ENCODE results near the gene CAMKK1.

CAMKK1 gene

GRCh38 chr17:3895354-3895753 lies 2.5 kb upstream of the CAMKK1 start:
- no peak for DNase-seq

GRCh38 chr17:3894911-3895343 lies 2.1 kb upstream of the CAMKK1 start:
- DNase-seq, result no peak

- DNase-seq, result no peak
Observed at GRCh38 chr17:3894188-3894587, 1.3 kb upstream of the CAMKK1 start.

- no peak for DNase-seq
Observed at GRCh38 chr17:3893720-3894116, 865 bp upstream of the CAMKK1 start.

GRCh38 chr17:3892095-3892998 lies 506 bp downstream of the CAMKK1 start:
- no peak for DNase-seq

GRCh38 chr17:3891626-3892094 lies 1.2 kb downstream of the CAMKK1 start:
- no peak for DNase-seq

GRCh38 chr17:3890878-3891219 lies 2.0 kb downstream of the CAMKK1 start:
- no peak for DNase-seq

GRCh38 chr17:3890082-3890877 lies 2.6 kb downstream of the CAMKK1 start:
- DNase-seq, result no peak

- no peak for DNase-seq
Observed at GRCh38 chr17:3889325-3890012, 3.4 kb downstream of the CAMKK1 start.

- DNase-seq, result no peak
Observed at GRCh38 chr17:3888343-3889171, 4.3 kb downstream of the CAMKK1 start.

- DNase-seq, result no peak
Observed at GRCh38 chr17:3887804-3888203, 5.0 kb downstream of the CAMKK1 start.

- no peak for DNase-seq
Observed at GRCh38 chr17:3887394-3887793, 5.5 kb downstream of the CAMKK1 start.

- no peak for DNase-seq
Observed at GRCh38 chr17:3886776-3887175, 6.1 kb downstream of the CAMKK1 start.

- DNase-seq, result no peak
Observed at GRCh38 chr17:3885970-3886369, 6.9 kb downstream of the CAMKK1 start.

GRCh38 chr17:3885271-3885670 lies 7.6 kb downstream of the CAMKK1 start:
- no peak for DNase-seq

GRCh38 chr17:3884188-3884587 lies 8.7 kb downstream of the CAMKK1 start:
- no peak for DNase-seq

GRCh38 chr17:3882276-3882675 lies 10.6 kb downstream of the CAMKK1 start:
- DNase-seq, result no peak

GRCh38 chr17:3880983-3881382 lies 11.9 kb downstream of the CAMKK1 start:
- DNase-seq, result no peak

- no peak for DNase-seq
Observed at GRCh38 chr17:3879591-3880417, 13.0 kb downstream of the CAMKK1 start.

GRCh38 chr17:3879186-3879585 lies 13.7 kb downstream of the CAMKK1 start:
- no peak for DNase-seq

- no peak for DNase-seq
Observed at GRCh38 chr17:3877220-3877619, 15.6 kb downstream of the CAMKK1 start.

- DNase-seq, result no peak
Observed at GRCh38 chr17:3875317-3875716, 17.5 kb downstream of the CAMKK1 start.
